H9 (cell line): ENCODE data around the gene CNTN2. TPM values are rescaled to one million over a fixed set of nuclear protein-coding genes. Genes with fewer than 3 reads are reported as not detected.

Source experiments
- DNase-seq: peaks from one replicate; pipeline ENCODE4 v3.0.0-alpha.2; 2017
- H2AFZ ChIP-seq: one replicate; pipeline ENCODE4 v1.6.1; 2013; ENCODE audit warnings: mild to moderate bottlenecking, low read length, control low read depth, moderate library complexity
- H2AK5ac ChIP-seq: 2 replicates; pipeline ENCODE4 v1.6.1; 2013; ENCODE audit warnings: low read length, control low read depth, mixed read lengths; ENCODE audit not compliant: insufficient read length
- H2BK120ac ChIP-seq: one replicate; pipeline ENCODE4 v1.6.1; 2013; ENCODE audit warnings: low read depth, mild to moderate bottlenecking, low read length, control low read depth, inconsistent platforms; ENCODE audit not compliant: poor library complexity, severe bottlenecking
- H2BK12ac ChIP-seq: 2 replicates; pipeline ENCODE4 v1.6.1; 2013; ENCODE audit warnings: low read length, control low read depth, mixed read lengths, low read depth; ENCODE audit not compliant: insufficient read length
- H2BK15ac ChIP-seq: 2 replicates; pipeline ENCODE4 v1.6.1; 2013; ENCODE audit warnings: low read depth, low read length, control low read depth
- H2BK20ac ChIP-seq: one replicate; pipeline ENCODE4 v1.6.1; 2013; ENCODE audit warnings: low read depth, mild to moderate bottlenecking, low read length, control low read depth, inconsistent platforms; ENCODE audit not compliant: poor library complexity, severe bottlenecking
- H2BK5ac ChIP-seq: 2 replicates; pipeline ENCODE4 v1.6.1; 2013; ENCODE audit warnings: low read length, control low read depth, mixed read lengths; ENCODE audit not compliant: insufficient read length
- H3K14ac ChIP-seq: 2 replicates; pipeline ENCODE4 v1.6.1; 2013; ENCODE audit warnings: low read length, control low read depth; ENCODE audit not compliant: insufficient read depth
- H3K18ac ChIP-seq: 2 replicates; pipeline ENCODE4 v1.6.1; 2013; ENCODE audit warnings: low read depth, mild to moderate bottlenecking, mixed read lengths, low read length, control low read depth; ENCODE audit not compliant: insufficient read length
- H3K23ac ChIP-seq: 2 replicates; pipeline ENCODE4 v1.6.1; 2013; ENCODE audit warnings: low read length, control low read depth, mixed read lengths, low read depth; ENCODE audit not compliant: insufficient read length
- H3K23me2 ChIP-seq: 2 replicates; pipeline ENCODE4 v1.6.1; 2013; ENCODE audit warnings: low read depth, mild to moderate bottlenecking, mixed read lengths, low read length, control low read depth; ENCODE audit not compliant: insufficient read length, poor library complexity, severe bottlenecking
- H3K27ac ChIP-seq: 2 replicates; pipeline ENCODE4 v1.5.1; 2013; ENCODE audit warnings: low read length, control low read depth, mixed read lengths, low read depth; ENCODE audit not compliant: insufficient read length
- H3K27me3 ChIP-seq: 2 replicates; pipeline ENCODE4 v1.6.1; 2013; ENCODE audit warnings: low read length, control low read depth, inconsistent platforms; ENCODE audit not compliant: insufficient read depth
- H3K4ac ChIP-seq: 2 replicates; pipeline ENCODE4 v1.6.1; 2013; ENCODE audit warnings: low read depth, mild to moderate bottlenecking, control low read depth, inconsistent platforms, low read length, moderate library complexity
- H3K4me1 ChIP-seq: 2 replicates; pipeline ENCODE4 v1.6.1; 2013; ENCODE audit warnings: low read length, control low read depth, inconsistent platforms; ENCODE audit not compliant: insufficient read depth
- H3K4me2 ChIP-seq: 2 replicates; pipeline ENCODE4 v1.6.1; 2013; ENCODE audit warnings: low read length, control low read depth, mixed read lengths; ENCODE audit not compliant: insufficient read length, insufficient read depth
- H3K56ac ChIP-seq: 2 replicates; pipeline ENCODE4 v1.6.1; 2013; ENCODE audit warnings: low read depth, mild to moderate bottlenecking, mixed read lengths, low read length, control low read depth; ENCODE audit not compliant: insufficient read length
- H3K79me1 ChIP-seq: 2 replicates; pipeline ENCODE4 v1.6.1; 2013; ENCODE audit warnings: low read depth, mild to moderate bottlenecking, moderate library complexity, low read length, control low read depth, inconsistent platforms; ENCODE audit not compliant: insufficient read depth, poor library complexity, severe bottlenecking
- H3K79me2 ChIP-seq: 2 replicates; pipeline ENCODE4 v1.6.1; 2013; ENCODE audit warnings: low read length, control low read depth, inconsistent platforms; ENCODE audit not compliant: insufficient read depth
- H3K9ac ChIP-seq: 2 replicates; pipeline ENCODE4 v1.6.1; 2013; ENCODE audit warnings: low read length, control low read depth, mixed read lengths; ENCODE audit not compliant: insufficient read length; ENCODE audit errors: extremely low read depth
- H3K9me3 ChIP-seq: one replicate; pipeline ENCODE4 v1.6.1; 2013; ENCODE audit warnings: low read depth, low read length, inconsistent platforms; ENCODE audit not compliant: control insufficient read depth
- H3T11ph ChIP-seq: one replicate; pipeline ENCODE4 v1.6.1; 2013; ENCODE audit warnings: mild to moderate bottlenecking, low read length, control low read depth, inconsistent platforms
- H4K20me1 ChIP-seq: one replicate; pipeline ENCODE4 v1.6.1; 2013; ENCODE audit not compliant: control insufficient read depth, insufficient read length, insufficient read depth
- H4K5ac ChIP-seq: 2 replicates; pipeline ENCODE4 v1.6.1; 2013; ENCODE audit warnings: low read depth, mild to moderate bottlenecking, mixed read lengths, low read length, control low read depth; ENCODE audit not compliant: insufficient read length
- H4K8ac ChIP-seq: replicated peaks from 2 replicates; pipeline ENCODE4 v1.6.1; 2013; ENCODE audit warnings: low read length, control low read depth, mixed read lengths, low read depth; ENCODE audit not compliant: insufficient read length
- H4K91ac ChIP-seq: 2 replicates; pipeline ENCODE4 v1.6.1; 2013; ENCODE audit warnings: low read depth, mild to moderate bottlenecking, moderate library complexity, mixed read lengths, low read length, control low read depth; ENCODE audit not compliant: insufficient read length
- H3K27ac Mint-ChIP-seq, 3 experiments: 2 replicates in 2 of 3; 3 replicates in 1 of 3; pipeline ENCODE4 v1.8.0; 2020 to 2021; ENCODE audit warnings: mixed read lengths in 3 of 3, mild to moderate bottlenecking in 1 of 3, moderate library complexity in 1 of 3
- H3K27me3 Mint-ChIP-seq: 2 replicates; pipeline ENCODE4 v1.8.0; 2021; ENCODE audit warnings: low read depth, mild to moderate bottlenecking, moderate library complexity, mixed read lengths
- H3K36me3 Mint-ChIP-seq, 3 experiments: 2 replicates in 2 of 3; 3 replicates in 1 of 3; pipeline ENCODE4 v1.8.0; 2020 to 2021; ENCODE audit warnings: low read depth in 3 of 3, mixed read lengths in 3 of 3; ENCODE audit not compliant: insufficient read depth in 1 of 3
- H3K4me1 Mint-ChIP-seq, 2 experiments: 2 replicates each; pipeline ENCODE4 v1.8.0; 2020; ENCODE audit warnings: mixed read lengths in 2 of 2
- H3K4me3 Mint-ChIP-seq, 2 experiments: 2 replicates in 1 of 2; 3 replicates in 1 of 2; pipeline ENCODE4 v1.8.0; 2020 to 2021; ENCODE audit warnings: mild to moderate bottlenecking in 2 of 2, mixed read lengths in 2 of 2, moderate library complexity in 1 of 2
- H3K9me3 Mint-ChIP-seq, 2 experiments: 2 replicates in 1 of 2; 3 replicates in 1 of 2; pipeline ENCODE4 v1.8.0; 2020; ENCODE audit warnings: mild to moderate bottlenecking in 2 of 2, mixed read lengths in 2 of 2, moderate library complexity in 1 of 2
- CTCF ChIP-seq: fragments of 200-600 bp; sonication (generic); conservative IDR thresholded peaks from 3 replicates; pipeline ENCODE4 v1.8.0; 2021; ENCODE audit warnings: antibody characterized with exemption, mild to moderate bottlenecking
- WGBS: extraction: QIAGEN DNeasy Blood & Tissue Kit; methylation state at CpG from one replicate; pipeline ENCODE4 v1.1.7; 2013; ENCODE audit warnings: missing lambda C conversion rate, low lambda C conversion rate, mixed read lengths; ENCODE audit not compliant: insufficient read length; ENCODE audit errors: extremely low coverage; 5-methylcytosine and 5-hydroxymethylcytosine counted together
- total RNA-seq: library from RNA; stranded (reverse); gene quantifications from 2 replicates; pipeline ENCODE4 v1.2.1, GENCODE V29; 2021

CNTN2 gene
- total RNA-seq, 1 experiment from 2014 or later: 0.42 TPM

GRCh38 chr1:205056956-205057568 is 14.1 kb downstream of the CNTN2 start:
- H3K9ac ChIP-seq: no peak overlapping the region
- Mint-ChIP-seq H3K9me3 (no peaks in the 10 kb centered on the region), H3K4me3 (no peak overlapping the region), H3K36me3 (no peaks in the 10 kb centered on the region), H3K4me1 (peaks cover 8 to 22% of the 10 kb centered on the region in 2 experiments), H3K27me3 (peaks cover 6% of the 10 kb centered on the region), H3K27ac (no peak overlapping the region; a peak in 2 of 7 replicates)
- H2BK12ac ChIP-seq: no peak overlapping the region
- no peak overlapping the region for H2BK15ac ChIP-seq
- no peak overlapping the region for H2BK5ac ChIP-seq
- no peaks in the 10 kb centered on the region for H3K27me3 ChIP-seq
- no peaks in the 10 kb centered on the region for H3K79me2 ChIP-seq
- H4K20me1 ChIP-seq: no peaks in the 10 kb centered on the region
- H2AFZ ChIP-seq: no peak overlapping the region
- no peak overlapping the region for H2BK120ac ChIP-seq
- no peak overlapping the region for H3K23ac ChIP-seq
- no peak overlapping the region for H2BK20ac ChIP-seq
- no peak overlapping the region for H3K27ac ChIP-seq
- no peak overlapping the region for H3T11ph ChIP-seq
- H3K79me1 ChIP-seq: no peaks in the 10 kb centered on the region
- no CpG with 5 or more reads among the region's 6 CpGs for WGBS
- H4K8ac ChIP-seq: no peak overlapping the region
- H3K4me2 ChIP-seq: no peak overlapping the region
- no peak overlapping the region for H4K5ac ChIP-seq
- no peak overlapping the region for H3K18ac ChIP-seq
- H3K4me1 ChIP-seq: no peaks in the 10 kb centered on the region
- H3K56ac ChIP-seq: no peak overlapping the region
- H3K4ac ChIP-seq: no peak overlapping the region
- no peak overlapping the region for H2AK5ac ChIP-seq
- no peak for DNase-seq
- no peak for TF ChIP-seq CTCF
- H3K23me2 ChIP-seq: no peaks in the 10 kb centered on the region
- no peaks in the 10 kb centered on the region for H3K9me3 ChIP-seq
- no peak overlapping the region for H3K14ac ChIP-seq
- no peak overlapping the region for H4K91ac ChIP-seq
